Measurements from ENCODE around the gene YPEL2.

Gene YPEL2

GRCh38 chr17:59432657-59433056 lies 101.2 kb downstream of the YPEL2 start:
- no peak overlapping the region for H3K27ac Mint-ChIP-seq
- H3K4me1 Mint-ChIP-seq, result peaks cover 53% of the 10 kb centered on the region
- peaks cover 4% of the 10 kb centered on the region for H3K9me3 Mint-ChIP-seq
- no peak overlapping the region for H3K4me3 Mint-ChIP-seq
- DNase-seq (ENCODE audit: low spot score in 2 of 2), result no peak
- H3K36me3 Mint-ChIP-seq, result peaks cover 8% of the 10 kb centered on the region
- no peak for ATAC-seq

- ATAC-seq (no peak), DNase-seq (ENCODE audit: low spot score in 2 of 2) (no peak)
- Mint-ChIP-seq H3K27ac (peak overlapping the region; percentile 77), H3K4me3 (no peak overlapping the region), H3K4me1 (peaks cover 55% of the 10 kb centered on the region), H3K36me3 (peaks cover 8% of the 10 kb centered on the region), H3K9me3 (peaks cover 4% of the 10 kb centered on the region)
Observed at GRCh38 chr17:59433586-59433985, 102.1 kb downstream of the YPEL2 start.

- Mint-ChIP-seq H3K27ac (peak overlapping the region; percentile 77), H3K4me3 (no peak overlapping the region), H3K4me1 (peaks cover 61% of the 10 kb centered on the region), H3K36me3 (peaks cover 13% of the 10 kb centered on the region), H3K9me3 (peaks cover 4% of the 10 kb centered on the region)
- DNase-seq (ENCODE audit: low spot score in 2 of 2) (no peak), ATAC-seq (no peak)
Observed at GRCh38 chr17:59434429-59434828, 103.0 kb downstream of the YPEL2 start.

GRCh38 chr17:59435238-59435637 lies 103.8 kb downstream of the YPEL2 start:
- Mint-ChIP-seq H3K27ac (peak overlapping the region; percentile 77), H3K36me3 (peaks cover 13% of the 10 kb centered on the region), H3K9me3 (peaks cover 4% of the 10 kb centered on the region), H3K4me1 (peaks cover 69% of the 10 kb centered on the region), H3K4me3 (peak overlapping the region; percentile 22)
- ATAC-seq (peak; percentile 96), DNase-seq (ENCODE audit: low spot score in 2 of 2) (peak in 1 of 2 donors; percentile 67)

- H3K36me3 Mint-ChIP-seq, result peaks cover 13% of the 10 kb centered on the region
- ATAC-seq (no peak), DNase-seq (ENCODE audit: low spot score in 2 of 2) (no peak)
- H3K4me3 Mint-ChIP-seq, result no peak overlapping the region
- H3K9me3 Mint-ChIP-seq, result peaks cover 4% of the 10 kb centered on the region
- peaks cover 72% of the 10 kb centered on the region for H3K4me1 Mint-ChIP-seq
- H3K27ac Mint-ChIP-seq, result peak overlapping the region; percentile 7
Observed at GRCh38 chr17:59436900-59437299, 105.4 kb downstream of the YPEL2 start.

GRCh38 chr17:59437791-59438281 lies 106.4 kb downstream of the YPEL2 start:
- no peak overlapping the region for H3K4me3 Mint-ChIP-seq
- DNase-seq (ENCODE audit: low spot score in 2 of 2) (no peak), ATAC-seq (no peak)
- peaks cover 69% of the 10 kb centered on the region for H3K4me1 Mint-ChIP-seq
- H3K9me3 Mint-ChIP-seq, result peaks cover under 1% of the 10 kb centered on the region
- peaks cover 13% of the 10 kb centered on the region for H3K36me3 Mint-ChIP-seq
- peak overlapping the region; percentile 7 for H3K27ac Mint-ChIP-seq

GRCh38 chr17:59439262-59439661 lies 107.8 kb downstream of the YPEL2 start:
- H3K4me3 Mint-ChIP-seq, result peak overlapping the region; percentile 59

GRCh38 chr17:59439741-59440211 lies 108.3 kb downstream of the YPEL2 start:
- H3K36me3 Mint-ChIP-seq, result peaks cover 13% of the 10 kb centered on the region
- ATAC-seq (no peak), DNase-seq (ENCODE audit: low spot score in 2 of 2) (no peak)
- H3K9me3 Mint-ChIP-seq, result no peaks in the 10 kb centered on the region
- peak overlapping the region; percentile 93 for H3K27ac Mint-ChIP-seq
- peak overlapping the region; percentile 59 for H3K4me3 Mint-ChIP-seq
- peaks cover 59% of the 10 kb centered on the region for H3K4me1 Mint-ChIP-seq

More at GRCh38 chr17:59439262-59439661, 107.8 kb downstream of the YPEL2 start:
- H3K36me3 Mint-ChIP-seq, result peaks cover 13% of the 10 kb centered on the region
- no peaks in the 10 kb centered on the region for H3K9me3 Mint-ChIP-seq
- DNase-seq (ENCODE audit: low spot score in 2 of 2) (no peak), ATAC-seq (no peak)
- H3K27ac Mint-ChIP-seq, result peak overlapping the region; percentile 93
- H3K4me1 Mint-ChIP-seq, result peaks cover 64% of the 10 kb centered on the region

- ATAC-seq (peak; percentile 98), DNase-seq (ENCODE audit: low spot score in 2 of 2) (peak; percentile 78 to 93)
- peak overlapping the region; percentile 59 for H3K4me3 Mint-ChIP-seq
- H3K36me3 Mint-ChIP-seq, result peaks cover 7% of the 10 kb centered on the region
- peak overlapping the region; percentile 93 for H3K27ac Mint-ChIP-seq
- no peaks in the 10 kb centered on the region for H3K9me3 Mint-ChIP-seq
- peaks cover 47% of the 10 kb centered on the region for H3K4me1 Mint-ChIP-seq
Observed at GRCh38 chr17:59440757-59441463, 109.5 kb downstream of the YPEL2 start.

GRCh38 chr17:59441464-59442096 lies 110.1 kb downstream of the YPEL2 start:
- DNase-seq (ENCODE audit: low spot score in 2 of 2) (no peak), ATAC-seq (no peak)
- peak overlapping the region; percentile 59 for H3K4me3 Mint-ChIP-seq
- peaks cover 45% of the 10 kb centered on the region for H3K4me1 Mint-ChIP-seq
- H3K36me3 Mint-ChIP-seq, result peaks cover 6% of the 10 kb centered on the region
- H3K27ac Mint-ChIP-seq, result peak overlapping the region; percentile 93
- H3K9me3 Mint-ChIP-seq, result no peaks in the 10 kb centered on the region

- peaks cover 31% of the 10 kb centered on the region for H3K4me1 Mint-ChIP-seq
- H3K27ac Mint-ChIP-seq, result no peak overlapping the region
- no peak overlapping the region for H3K4me3 Mint-ChIP-seq
- H3K9me3 Mint-ChIP-seq, result no peaks in the 10 kb centered on the region
- no peak for DNase-seq (ENCODE audit: low spot score in 2 of 2)
- peaks cover 6% of the 10 kb centered on the region for H3K36me3 Mint-ChIP-seq
- ATAC-seq, result no peak
Observed at GRCh38 chr17:59443106-59443505, 111.7 kb downstream of the YPEL2 start.
